GM18502 (cell line): ENCODE data around the gene BMAL1.

Experiments
- ATAC-seq: cut with Tn5 transposase; IDR thresholded peaks from one replicate; pipeline ENCODE4 v1.9.1; 2021; ENCODE audit warnings: mild to moderate bottlenecking; ENCODE audit not compliant: unreplicated experiment, poor library complexity

Gene BMAL1

DNA sequence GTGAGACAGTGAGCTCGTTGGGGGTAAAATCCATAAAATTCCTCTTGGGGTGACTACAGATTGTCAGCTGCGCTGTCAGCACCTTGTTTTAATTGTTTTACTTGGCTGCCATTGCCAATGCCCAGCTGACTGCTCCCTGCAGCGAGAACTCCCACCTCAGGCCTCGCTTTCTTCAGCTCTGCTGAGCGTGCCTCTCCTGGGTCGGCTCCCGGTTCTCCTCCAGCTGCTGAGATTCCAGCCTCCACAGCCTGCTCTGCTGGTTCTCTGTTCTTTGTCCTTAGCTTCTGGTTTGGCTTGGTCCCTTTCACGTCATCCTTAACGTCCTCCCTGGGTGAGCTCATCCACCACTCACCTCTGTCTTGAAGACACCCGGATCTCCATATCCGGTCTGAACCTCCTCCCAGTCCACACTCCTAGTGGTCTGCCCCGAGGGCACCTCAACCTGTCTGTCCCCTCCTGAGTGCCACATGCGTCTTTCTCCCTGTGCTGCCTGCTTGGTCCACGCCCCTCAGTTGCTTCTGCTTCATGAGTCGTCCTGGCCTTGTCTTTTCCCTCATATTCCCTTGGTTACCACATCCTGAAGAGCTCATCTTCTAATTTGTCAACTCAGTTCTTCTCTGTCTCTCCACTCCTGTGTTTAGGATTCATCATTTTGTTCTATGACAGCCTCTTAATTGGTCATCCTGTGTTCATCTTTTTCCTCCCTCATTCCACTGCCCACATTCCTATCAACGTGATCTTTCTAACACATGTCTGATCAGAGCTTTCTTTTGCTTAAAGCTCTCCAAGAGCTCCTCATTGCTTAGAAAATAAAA lies 35.6 kb downstream of the BMAL1 start:
- ATAC-seq: no peak

DNA sequence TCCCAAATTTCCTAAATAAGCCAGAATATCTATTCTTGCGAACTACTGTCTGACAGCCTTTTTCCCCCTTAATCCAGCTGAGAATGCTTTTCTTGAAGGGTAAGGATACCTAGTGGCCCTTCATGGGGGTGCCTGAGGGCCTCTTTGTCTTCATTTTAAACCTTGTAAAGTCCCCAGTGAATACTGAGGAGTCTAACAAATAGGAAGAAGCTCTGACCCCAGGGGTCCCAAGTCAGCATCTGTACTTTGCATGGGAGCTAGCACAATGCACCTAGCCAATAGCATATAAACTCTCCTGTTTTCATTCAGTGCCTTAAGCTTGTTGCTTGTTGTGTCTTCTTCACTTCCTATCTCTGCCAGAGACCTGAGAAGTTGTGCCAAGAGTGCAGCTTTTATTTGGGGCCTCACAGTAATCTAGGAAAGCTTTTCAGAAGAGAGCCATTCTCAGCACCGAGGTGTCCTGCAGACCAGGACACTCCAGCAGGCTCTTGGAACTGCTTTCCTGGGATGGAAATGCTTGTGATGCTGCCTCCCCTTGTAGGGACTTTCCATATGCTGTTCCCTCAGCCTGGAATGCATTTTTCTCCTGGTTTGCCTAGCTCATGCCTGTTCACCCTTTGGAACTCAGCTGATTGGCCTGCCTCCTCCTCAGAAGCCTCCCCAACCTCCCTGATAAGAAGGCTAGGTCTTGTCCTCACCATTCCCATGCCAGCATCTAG lies 37.2 kb downstream of the BMAL1 start:
- ATAC-seq: no peak

- ATAC-seq: no peak
Measured at GRCh38 chr11:13315517-13316432, 38.2 kb downstream of the BMAL1 start.

DNA sequence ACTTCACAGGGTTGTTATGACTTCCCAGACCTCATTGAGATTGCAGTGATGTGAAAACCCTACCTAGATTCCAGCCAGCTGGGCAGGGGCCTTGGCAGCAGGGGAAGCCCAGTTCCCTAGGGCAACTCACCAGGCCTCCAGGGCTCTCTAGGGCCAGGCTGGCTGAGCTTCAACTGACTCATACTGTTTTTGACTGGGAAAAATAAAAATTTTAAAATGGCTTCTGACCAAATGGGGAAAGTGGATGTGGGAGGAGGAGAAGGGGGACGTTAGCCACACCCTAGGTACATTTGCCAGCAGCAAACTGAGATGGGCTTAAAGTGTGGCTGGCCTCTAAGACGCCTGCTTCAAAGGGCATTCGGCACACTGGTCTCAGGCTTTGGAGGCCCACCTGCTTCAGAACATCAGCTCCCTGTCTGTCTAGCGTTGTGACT lies 39.0 kb downstream of the BMAL1 start:
- peak; percentile 42 for ATAC-seq

GRCh38 chr11:13317293-13318080 lies 39.9 kb downstream of the BMAL1 start:
- no peak for ATAC-seq

GRCh38 chr11:13318498-13319295 lies 41.1 kb downstream of the BMAL1 start:
- ATAC-seq: peak; percentile 85

- ATAC-seq: no peak
Measured at GRCh38 chr11:13320688-13321087, 43.1 kb downstream of the BMAL1 start.

GRCh38 chr11:13321431-13321830 lies 43.8 kb downstream of the BMAL1 start:
- no peak for ATAC-seq

DNA sequence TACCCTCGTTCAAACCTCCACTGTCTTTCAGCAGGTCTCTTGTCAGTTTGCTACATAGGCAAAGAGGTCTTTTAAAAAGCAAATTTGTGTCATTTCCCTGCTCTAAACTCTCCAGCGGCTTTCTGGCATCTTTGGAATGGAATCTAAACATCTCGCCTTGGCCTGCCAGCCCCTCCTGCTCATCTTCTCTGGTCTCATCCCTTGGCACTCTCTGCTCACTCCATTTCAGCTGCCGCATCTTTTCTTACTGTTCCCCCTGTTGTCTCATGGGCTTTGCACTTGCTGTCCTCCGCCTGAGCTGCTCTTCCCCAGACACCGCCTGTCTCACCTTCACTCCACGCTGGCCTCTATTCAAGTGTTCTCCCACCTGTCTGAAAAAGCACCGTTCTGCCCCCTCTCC lies 46.6 kb downstream of the BMAL1 start:
- ATAC-seq: no peak

- ATAC-seq: no peak
Measured at GRCh38 chr11:13324709-13325108, 47.1 kb downstream of the BMAL1 start.

DNA sequence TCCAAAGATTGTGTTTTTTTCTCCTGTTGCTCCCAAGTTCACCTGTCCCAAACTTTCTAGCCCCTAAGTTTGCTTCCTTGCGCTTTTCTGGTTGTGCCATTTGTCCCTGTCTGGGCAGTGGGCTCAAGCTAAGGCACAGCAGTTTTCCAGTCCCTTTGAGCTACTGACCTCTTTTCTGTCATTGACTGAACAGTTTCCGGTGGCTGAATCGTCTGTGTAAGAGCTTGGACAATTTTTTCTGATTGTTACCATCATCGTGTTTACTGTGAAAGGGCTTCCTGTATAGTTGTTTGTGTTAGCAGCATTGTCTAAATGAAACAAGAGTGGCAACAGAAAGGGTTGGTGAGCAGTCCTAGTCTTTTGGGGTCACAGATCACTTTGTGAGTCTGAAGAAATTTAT lies 49.8 kb downstream of the BMAL1 start:
- ATAC-seq: no peak

- no peak for ATAC-seq
Measured at GRCh38 chr11:13328286-13328685, 50.7 kb downstream of the BMAL1 start.

GRCh38 chr11:13329670-13330356 lies 52.2 kb downstream of the BMAL1 start:
- ATAC-seq: no peak

DNA sequence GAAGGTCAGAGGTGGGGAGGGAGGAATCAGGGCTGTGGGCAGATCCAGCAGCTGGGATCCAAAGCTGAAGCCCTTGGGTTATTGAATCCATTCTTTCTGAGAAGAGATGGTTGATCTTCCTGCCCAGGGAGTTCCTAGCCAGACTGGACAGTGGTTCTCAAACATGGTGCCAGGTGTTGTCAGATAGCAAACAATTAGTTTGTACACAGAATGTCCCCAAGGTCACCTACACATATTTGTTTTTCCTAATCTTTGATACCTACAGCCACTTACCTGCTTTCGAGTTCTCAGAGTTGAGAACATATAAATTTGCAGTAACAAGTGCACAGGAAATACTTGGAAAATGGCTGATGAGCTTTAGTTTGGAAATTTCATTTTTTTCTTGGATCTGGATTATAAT lies 54.5 kb downstream of the BMAL1 start:
- ATAC-seq: no peak

- ATAC-seq: no peak
Measured at GRCh38 chr11:13333456-13333957, 55.9 kb downstream of the BMAL1 start.

GRCh38 chr11:13334034-13334786 lies 56.6 kb downstream of the BMAL1 start:
- no peak for ATAC-seq

- peak; percentile 54 for ATAC-seq
Measured at GRCh38 chr11:13335319-13335718, 57.7 kb downstream of the BMAL1 start.
